HCT116 (cell line): ENCODE data around the gene THBS1. TPM values are rescaled to one million over a fixed set of nuclear protein-coding genes. Genes with fewer than 3 reads are reported as not detected.

ENCODE experiments used
- ATAC-seq: fragments of 200-7000 bp; cut with Tn5 transposase; 2 replicates; pipeline ENCODE4 v1.9.1; 2020; ENCODE audit warnings: mild to moderate bottlenecking, moderate library complexity
- BruUV-seq: library from RNA; stranded (reverse); fragments of 400-500 nt; replicated peaks from 2 replicates; lab custom pipeline; 2021; lab: Mats Ljungman, UMichigan
- CTCF ChIA-PET: fragments of 300-600 bp; sonication (Branson Sonifier 250); formaldehyde crosslinking; loops from one replicate; lab custom pipeline; 2021; ENCODE audit warnings: antibody characterized with exemption; lab: Charles Lee
- POLR2A ChIA-PET: fragments of 300-600, 350-600 bp; sonication (Branson Sonifier 250); formaldehyde crosslinking; loops from one replicate; lab custom pipeline; 2021; ENCODE audit warnings: antibody characterized with exemption; lab: Charles Lee
- RAD21 ChIA-PET, 2 experiments: fragments of 300-600 bp; sonication (Branson Sonifier 250); formaldehyde crosslinking; loops; one replicate each; lab custom pipeline; 2023; ENCODE audit warnings: low total read pairs in 2 of 2; ENCODE audit not compliant: uncharacterized antibody in 2 of 2, unreplicated experiment in 2 of 2, low non-redundant PET in 1 of 2; lab: Charles Lee
- DNase-seq: peaks from one replicate; pipeline ENCODE4 v3.0.0-alpha.2; 2010; ENCODE audit warnings: low read depth, low spot score
- H2AFZ ChIP-seq: fragments of 200-600 bp; shearing (Covaris generic), sonication (generic); 2 replicates; pipeline ENCODE4 v1.6.1; 2017; ENCODE audit warnings: low read depth, mixed run types, mixed read lengths, antibody characterized with exemption, low read length; ENCODE audit not compliant: poor library complexity, severe bottlenecking
- H3K27ac ChIP-seq: 2 replicates; pipeline ENCODE4 v1.5.1; 2012; ENCODE audit warnings: low read depth, low read length
- H3K27me3 ChIP-seq: fragments of 200-600 bp; sonication (generic); 2 replicates; pipeline ENCODE4 v1.6.1; 2016; ENCODE audit warnings: mixed run types, low read length, mixed read lengths; ENCODE audit not compliant: insufficient read depth
- H3K36me3 ChIP-seq, 2 experiments: fragments of 200-500 bp in 1 of 2; fragments of 200-600 bp in 1 of 2; sonication (Bioruptor generic) in 1 of 2; sonication (generic) in 1 of 2; 2 replicates each; pipeline versions ENCODE4 v1.5.1 to v1.6.1; 2014 to 2016; ENCODE audit warnings: low read length in 2 of 2, inconsistent platforms in 1 of 2, mixed read lengths in 1 of 2, mixed run types in 1 of 2; ENCODE audit not compliant: insufficient read depth in 2 of 2, control insufficient read depth in 1 of 2
- H3K4me1 ChIP-seq, 2 experiments: fragments of 200-600 bp in 1 of 2; sonication (generic) in 1 of 2; 2 replicates each; pipeline versions ENCODE4 v1.5.1 to v1.6.1; 2012 to 2017; ENCODE audit warnings: low read length in 2 of 2, inconsistent platforms in 1 of 2, mild to moderate bottlenecking in 1 of 2, mixed read lengths in 1 of 2, mixed run types in 1 of 2, moderate library complexity in 1 of 2; ENCODE audit not compliant: insufficient read depth in 2 of 2, control insufficient read depth in 1 of 2
- H3K4me2 ChIP-seq: fragments of 200-600 bp; sonication (generic); 2 replicates; pipeline ENCODE4 v1.6.1; 2017; ENCODE audit warnings: mixed run types, low read length, mixed read lengths
- H3K4me3 ChIP-seq, 2 experiments: fragments of 200-600 bp in 1 of 2; sonication (generic) in 1 of 2; replicated peaks in 1 of 2; 2 replicates each; pipeline ENCODE4 v1.5.1; 2011 to 2016; ENCODE audit warnings: low read length in 2 of 2, control low read depth in 1 of 2, low read depth in 1 of 2, mild to moderate bottlenecking in 1 of 2, mixed read lengths in 1 of 2, mixed run types in 1 of 2
- H3K79me2 ChIP-seq: fragments of 200-600 bp; sonication (generic); 2 replicates; pipeline ENCODE4 v1.6.1; 2017; ENCODE audit warnings: mild to moderate bottlenecking, mixed run types, low read length, moderate library complexity, mixed read lengths; ENCODE audit not compliant: insufficient read depth
- H3K9ac ChIP-seq: fragments of 200-600 bp; sonication (generic); 2 replicates; pipeline ENCODE4 v1.6.1; 2016; ENCODE audit warnings: low read length, mixed read lengths
- H3K9me2 ChIP-seq: fragments of 200-600 bp; sonication (generic), shearing (Covaris generic); 2 replicates; pipeline ENCODE4 v1.6.1; 2017; ENCODE audit warnings: mixed run types, mild to moderate bottlenecking, moderate library complexity; ENCODE audit not compliant: insufficient read depth
- H3K9me3 ChIP-seq, 2 experiments: fragments of 200-500 bp in 1 of 2; fragments of 200-600 bp in 1 of 2; sonication (Bioruptor generic) in 1 of 2; sonication (generic) in 1 of 2; 2 replicates each; pipeline ENCODE4 v1.6.1; 2014 to 2017; ENCODE audit warnings: low read length in 2 of 2, mixed read lengths in 2 of 2, inconsistent platforms in 1 of 2, low read depth in 1 of 2, mild to moderate bottlenecking in 1 of 2, mixed run types in 1 of 2, moderate library complexity in 1 of 2; ENCODE audit not compliant: control insufficient read depth in 1 of 2, insufficient read depth in 1 of 2
- H4K20me1 ChIP-seq: fragments of 200-600 bp; sonication (generic), shearing (Covaris generic); 2 replicates; pipeline ENCODE4 v1.6.1; 2017; ENCODE audit warnings: mixed run types, mild to moderate bottlenecking, moderate library complexity; ENCODE audit not compliant: insufficient read depth
- ATF3 ChIP-seq: IDR thresholded peaks from 2 replicates; pipeline ENCODE4 v1.6.1; 2012
- CBX3 ChIP-seq: IDR thresholded peaks from 2 replicates; pipeline ENCODE4 v1.6.1; 2012; ENCODE audit warnings: low read depth
- CEBPB ChIP-seq: IDR thresholded peaks from 2 replicates; pipeline ENCODE4 v1.6.1; 2012; ENCODE audit warnings: low read depth
- EGR1 ChIP-seq: IDR thresholded peaks from 2 replicates; pipeline ENCODE4 v1.6.1; 2012; ENCODE audit warnings: low read depth
- ELF1 ChIP-seq: IDR thresholded peaks from 2 replicates; pipeline ENCODE4 v1.6.1; 2012; ENCODE audit warnings: low read depth, borderline replicate concordance
- EZH2 ChIP-seq: fragments of 200-600 bp; sonication (generic); IDR thresholded peaks from 2 replicates; pipeline ENCODE4 v1.6.1; 2017; ENCODE audit warnings: antibody characterized with exemption, mixed run types
- EZH2phosphoT487 ChIP-seq: fragments of 200-600 bp; IDR thresholded peaks from 2 replicates; pipeline ENCODE4 v1.6.1; 2018; ENCODE audit warnings: antibody characterized with exemption, borderline replicate concordance
- FOSL1 ChIP-seq: IDR thresholded peaks from 2 replicates; pipeline ENCODE4 v1.6.1; 2012; ENCODE audit warnings: low read depth
- MAX ChIP-seq: IDR thresholded peaks from 2 replicates; pipeline ENCODE4 v1.6.1; 2012
- POLR2A ChIP-seq: IDR thresholded peaks from 2 replicates; pipeline ENCODE4 v1.7.0; 2011; ENCODE audit warnings: borderline replicate concordance; ENCODE audit not compliant: insufficient read depth, insufficient read length; ENCODE audit errors: extremely low read depth
- RAD21 ChIP-seq: IDR thresholded peaks from 2 replicates; pipeline ENCODE4 v1.6.1; 2012; ENCODE audit warnings: low read depth, mild to moderate bottlenecking
- SRF ChIP-seq: IDR thresholded peaks from 2 replicates; pipeline ENCODE4 v1.6.1; 2012; ENCODE audit warnings: low read depth
- TCF7L2 ChIP-seq: IDR thresholded peaks from 2 replicates; pipeline ENCODE4 v1.7.0; 2011; ENCODE audit warnings: borderline replicate concordance, inconsistent platforms; ENCODE audit not compliant: insufficient read depth, insufficient read length; ENCODE audit errors: extremely low read depth
- ZNF274 ChIP-seq: fragments of 200-500 bp; sonication (Bioruptor generic); IDR thresholded peaks from 2 replicates; pipeline ENCODE4 v1.6.1; 2014; ENCODE audit warnings: mild to moderate bottlenecking, low read depth, low read length, inconsistent platforms
- intact Hi-C: fragments of 100-400 bp; cut with micrococcal nuclease; formaldehyde crosslinking; loops from 2 replicates; pipeline ENCODE4 v1.10.0; 2022
- total RNA-seq: library from RNA; stranded (reverse); gene quantifications from one replicate; pipeline ENCODE4 v1.2.1, GENCODE V29; 2021; ENCODE audit not compliant: unreplicated experiment

The THBS1 gene
- total RNA-seq, 1 experiment from 2014 or later, result 6.3 TPM

GRCh38 chr15:39596358-39597051, 15.6 kb downstream of the THBS1 start:
- Histone ChIP-seq H2AFZ (no peak overlapping the region), H3K79me2 (no peaks in the 10 kb centered on the region), H3K36me3 (peaks cover 5 to 13% of the 10 kb centered on the region in 2 experiments; a peak in 2 of 4 replicates), H3K4me2 (no peak overlapping the region), H3K4me1 (no peaks in the 10 kb centered on the region), H3K27me3 (no peaks in the 10 kb centered on the region), H3K9ac (no peak overlapping the region), H3K27ac (no peak overlapping the region), H3K9me3 (no peaks in the 10 kb centered on the region), H4K20me1 (no peaks in the 10 kb centered on the region), H3K4me3 (no peak overlapping the region), H3K9me2 (no peaks in the 10 kb centered on the region)
- TF ChIP-seq ZNF274 (no peak), POLR2A (no peak), ATF3 (no peak), ELF1 (no peak), MAX (no peak), CBX3 (no peak), RAD21 (no peak), TCF7L2 (no peak), SRF (no peak), EZH2phosphoT487 (no peak)
- RAD21 ChIA-PET, result no interaction called here
- CTCF ChIA-PET, result interaction anchor here (1.4 kb wide), 1 partner anchor 160 kb away, joined by 4 read pairs; no protein-coding TSS in a partner anchor
- BruUV-seq, result no TSS peak
- ATAC-seq (no peak), DNase-seq (no peak)
- intact Hi-C loops, result no loop called here
- POLR2A ChIA-PET, result no interaction called here

- DNase-seq, result no peak
- Histone ChIP-seq H3K27ac (no peak overlapping the region), H3K36me3 (peaks cover 5 to 12% of the 10 kb centered on the region in 2 experiments; a peak in 2 of 4 replicates), H3K4me2 (no peak overlapping the region), H2AFZ (no peak overlapping the region), H3K9me3 (no peaks in the 10 kb centered on the region), H3K9me2 (no peaks in the 10 kb centered on the region), H3K4me3 (no peak overlapping the region), H4K20me1 (no peaks in the 10 kb centered on the region), H3K27me3 (no peaks in the 10 kb centered on the region), H3K4me1 (no peaks in the 10 kb centered on the region), H3K79me2 (no peaks in the 10 kb centered on the region), H3K9ac (no peak overlapping the region)
- POLR2A ChIA-PET, result no interaction called here
- TF ChIP-seq SRF (no peak), EGR1 (no peak), EZH2 (no peak), FOSL1 (no peak), CEBPB (no peak)
- CTCF ChIA-PET, result interaction anchor here (1.4 kb wide), 1 partner anchor 159 kb away, joined by 4 read pairs; no protein-coding TSS in a partner anchor
- RAD21 ChIA-PET, result no interaction called here
- no TSS peak for BruUV-seq
- ATAC-seq, result no peak
- intact Hi-C loops, result no loop called here
Observed at GRCh38 chr15:39597336-39597735, 16.5 kb downstream of the THBS1 start.
